Activated CD4-positive, alpha-beta T cell treated with anti-CD3 and anti-CD28 coated beads, Interleukin-2, amount 50 U/mL, for 48 hours (primary cell): ENCODE measurements around the gene FCHSD2.
"Not testable (repeated sequence)": the region's sequence is repeated elsewhere in the genome, so short reads cannot be mapped to it uniquely, and the experiment has no call there.

Experiments used
- DNase-seq, 2 experiments: peaks; one replicate each; pipeline ENCODE4 v3.0.0-alpha.2; 2020

The FCHSD2 gene

GRCh38 chr11:73116636-73117035 lies 25.5 kb downstream of the FCHSD2 start:
- DNase-seq: no peak

- DNase-seq: no peak
These were observed 27.3 kb downstream of the FCHSD2 start for GRCh38 chr11:73114835-73115220.

- no peak for DNase-seq
These were observed 27.8 kb downstream of the FCHSD2 start for GRCh38 chr11:73114110-73114834.

GRCh38 chr11:73113426-73113825 lies 28.7 kb downstream of the FCHSD2 start:
- no peak for DNase-seq

- DNase-seq: no peak
These were observed 34.5 kb downstream of the FCHSD2 start for GRCh38 chr11:73107597-73107996.

GRCh38 chr11:73106347-73106746 lies 35.8 kb downstream of the FCHSD2 start:
- no peak for DNase-seq

GRCh38 chr11:73100578-73100977 lies 41.5 kb downstream of the FCHSD2 start:
- no peak for DNase-seq

GRCh38 chr11:73099512-73100266 lies 42.4 kb downstream of the FCHSD2 start:
- no peak for DNase-seq

- DNase-seq: no peak
These were observed 46.5 kb downstream of the FCHSD2 start for GRCh38 chr11:73095613-73096012.

- DNase-seq: no peak
These were observed 50.4 kb downstream of the FCHSD2 start for GRCh38 chr11:73091521-73092305.

- no peak for DNase-seq
These were observed 54.4 kb downstream of the FCHSD2 start for GRCh38 chr11:73087730-73088129.

- no peak for DNase-seq
These were observed 56.8 kb downstream of the FCHSD2 start for GRCh38 chr11:73085189-73085875.

- DNase-seq: no peak
These were observed 63.5 kb downstream of the FCHSD2 start for GRCh38 chr11:73078631-73079030.

- no peak for DNase-seq
These were observed 64.7 kb downstream of the FCHSD2 start for GRCh38 chr11:73077454-73077853.

GRCh38 chr11:73074319-73074718 lies 67.8 kb downstream of the FCHSD2 start:
- DNase-seq: no peak

- DNase-seq: no peak
These were observed 69.1 kb downstream of the FCHSD2 start for GRCh38 chr11:73072935-73073481.

- no peak for DNase-seq
These were observed 71.5 kb downstream of the FCHSD2 start for GRCh38 chr11:73070653-73071052.

- DNase-seq: not testable (repeated sequence)
These were observed 80.2 kb downstream of the FCHSD2 start for GRCh38 chr11:73061857-73062424.

- DNase-seq: not testable (repeated sequence)
These were observed 80.7 kb downstream of the FCHSD2 start for GRCh38 chr11:73061434-73061833.

- no peak for DNase-seq
These were observed 82.2 kb downstream of the FCHSD2 start for GRCh38 chr11:73059915-73060314.

GRCh38 chr11:73058989-73059674 lies 83.0 kb downstream of the FCHSD2 start:
- DNase-seq: no peak
